Measurements from ENCODE around the gene ISOC1.
A peak's percentile ranks its signal among the peaks of the same experiment; 100 is the strongest.

ISOC1 gene

DNA sequence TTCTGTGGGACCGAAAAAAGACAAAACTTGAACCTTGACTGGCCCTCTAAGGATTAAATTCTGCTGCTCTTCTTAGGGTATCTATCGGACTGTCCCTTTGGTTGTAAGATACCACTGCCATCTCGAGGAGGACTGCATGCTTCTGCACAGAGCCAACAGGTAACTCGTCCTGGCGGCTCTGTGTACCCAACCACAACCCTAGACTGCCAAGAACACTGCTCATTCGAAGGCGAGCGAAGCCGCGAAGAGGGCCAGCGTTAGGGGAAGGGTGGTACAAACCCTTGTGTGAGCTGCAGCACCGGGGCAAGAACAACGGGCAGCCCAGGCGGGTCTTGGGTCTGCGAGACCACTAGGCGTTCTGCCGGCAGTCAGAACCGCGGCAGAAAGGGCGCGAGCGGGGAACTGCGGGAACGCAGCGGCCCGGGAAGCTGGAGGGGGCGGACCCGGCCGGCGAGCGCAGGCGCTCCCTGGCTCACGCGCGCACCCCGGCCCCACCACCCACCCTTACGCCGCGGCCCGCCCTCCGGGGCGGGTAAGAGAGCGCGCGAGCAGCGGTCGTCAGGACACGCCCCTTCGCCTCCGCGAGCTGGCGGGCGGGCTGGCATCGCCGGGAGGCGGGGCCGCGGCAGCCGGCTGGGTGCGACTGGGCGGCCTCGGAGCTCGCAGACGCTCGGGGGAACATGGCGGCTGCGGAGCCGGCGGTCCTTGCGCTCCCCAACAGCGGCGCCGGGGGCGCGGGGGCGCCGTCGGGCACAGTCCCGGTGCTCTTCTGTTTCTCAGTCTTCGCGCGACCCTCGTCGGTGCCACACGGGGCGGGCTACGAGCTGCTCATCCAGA, at the start of gene ISOC1:
TSS of gene ISOC1 (plus strand) at position 663 of the 837 bp plus-strand sequence. CDS start at position 681, 18 bp downstream.
- peak; percentile 63 for DNase-seq

DNA sequence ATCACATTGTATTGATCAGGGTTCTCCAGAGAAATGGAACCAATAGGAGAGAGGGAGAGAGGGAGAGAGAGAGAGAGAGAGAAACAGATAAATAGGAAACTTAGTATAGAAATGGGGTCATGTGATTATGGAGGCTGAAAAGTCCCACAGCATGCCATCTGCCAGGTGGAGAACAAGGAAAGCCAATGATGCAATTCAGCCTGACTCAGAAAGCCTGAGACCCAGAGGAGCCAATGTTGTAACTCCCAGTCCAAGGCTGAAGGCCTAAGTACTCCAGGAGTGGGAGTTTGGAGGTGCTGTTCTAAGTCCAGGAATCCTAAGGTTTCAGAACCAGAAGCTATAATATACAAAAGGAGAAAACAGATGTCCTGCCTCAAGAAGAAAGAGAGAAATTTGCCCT, 48.4 kb upstream of the ISOC1 start:
- no peak for DNase-seq

DNA sequence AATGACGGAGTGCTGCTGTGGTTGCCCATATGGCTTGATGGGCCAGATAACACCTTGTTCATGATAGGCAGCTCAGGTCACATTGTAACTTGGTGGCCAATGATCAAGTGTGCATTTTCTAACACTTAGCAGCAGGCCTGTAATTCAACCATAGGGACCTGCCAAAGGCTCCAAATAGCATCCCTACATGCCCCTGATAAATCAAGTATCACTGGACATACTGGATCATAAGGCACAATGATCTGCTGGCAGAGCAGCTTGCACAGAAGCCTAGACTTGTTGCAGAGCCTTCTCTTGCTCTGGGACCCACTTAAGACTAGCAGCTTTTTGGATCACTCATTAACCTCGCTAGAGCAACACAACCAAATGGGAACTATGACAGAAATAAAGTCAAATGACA, 46.0 kb upstream of the ISOC1 start:
- DNase-seq = no peak

DNA sequence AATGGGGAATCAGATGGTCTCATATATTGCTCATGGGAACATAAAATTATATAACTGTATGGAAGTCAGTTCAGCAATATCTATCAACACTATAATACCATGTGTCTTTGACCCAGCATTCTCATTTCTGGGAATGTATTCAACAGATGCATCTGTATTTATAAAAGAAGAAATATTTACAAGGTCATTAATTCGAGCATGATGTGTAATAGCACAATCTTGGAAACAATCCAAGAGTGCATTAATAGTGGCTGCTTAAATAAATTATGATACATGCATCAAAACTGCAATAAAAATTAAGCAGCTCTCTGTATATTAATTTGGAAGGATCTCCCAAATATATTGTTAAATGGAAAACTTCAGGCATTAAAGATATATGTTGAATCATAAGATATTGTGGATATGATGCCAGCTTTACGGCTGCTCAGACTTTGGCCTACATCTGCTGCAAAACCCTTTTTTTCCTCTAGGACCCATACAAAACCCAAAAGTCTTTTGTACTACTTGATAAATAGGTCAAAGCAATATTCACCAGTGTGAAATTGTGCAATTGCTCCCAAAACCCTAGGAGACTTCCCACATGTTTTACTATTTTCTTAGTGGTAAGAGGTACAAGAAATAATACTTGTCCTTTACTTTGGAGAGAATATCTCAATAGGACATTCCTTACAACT, 45.3 kb upstream of the ISOC1 start:
- no peak for DNase-seq

GRCh38 chr5:129051283-129051682, 43.3 kb upstream of the ISOC1 start:
- DNase-seq = no peak

- DNase-seq = no peak
Measured at GRCh38 chr5:129053438-129053837, 41.1 kb upstream of the ISOC1 start.

GRCh38 chr5:129057329-129057728, 37.2 kb upstream of the ISOC1 start:
- no peak for DNase-seq

DNA sequence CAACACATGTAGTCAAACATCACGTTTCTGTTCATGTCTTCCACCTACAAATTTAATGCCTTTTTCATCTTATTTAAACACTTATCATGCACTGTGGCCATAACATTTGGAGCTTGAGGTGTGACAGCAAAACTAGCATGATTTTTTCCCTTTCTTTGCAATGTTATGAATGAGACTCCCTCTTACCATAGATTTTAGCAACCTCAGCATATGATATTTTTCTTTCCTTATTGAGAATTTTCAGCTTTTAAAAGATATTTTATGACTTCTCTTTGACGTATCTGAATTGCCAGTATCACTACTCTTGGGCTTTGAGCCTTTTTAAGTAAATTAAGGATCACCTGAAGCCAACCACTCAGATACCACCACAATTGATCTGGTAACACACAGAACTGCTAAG, 32.7 kb upstream of the ISOC1 start:
- no peak for DNase-seq

DNA sequence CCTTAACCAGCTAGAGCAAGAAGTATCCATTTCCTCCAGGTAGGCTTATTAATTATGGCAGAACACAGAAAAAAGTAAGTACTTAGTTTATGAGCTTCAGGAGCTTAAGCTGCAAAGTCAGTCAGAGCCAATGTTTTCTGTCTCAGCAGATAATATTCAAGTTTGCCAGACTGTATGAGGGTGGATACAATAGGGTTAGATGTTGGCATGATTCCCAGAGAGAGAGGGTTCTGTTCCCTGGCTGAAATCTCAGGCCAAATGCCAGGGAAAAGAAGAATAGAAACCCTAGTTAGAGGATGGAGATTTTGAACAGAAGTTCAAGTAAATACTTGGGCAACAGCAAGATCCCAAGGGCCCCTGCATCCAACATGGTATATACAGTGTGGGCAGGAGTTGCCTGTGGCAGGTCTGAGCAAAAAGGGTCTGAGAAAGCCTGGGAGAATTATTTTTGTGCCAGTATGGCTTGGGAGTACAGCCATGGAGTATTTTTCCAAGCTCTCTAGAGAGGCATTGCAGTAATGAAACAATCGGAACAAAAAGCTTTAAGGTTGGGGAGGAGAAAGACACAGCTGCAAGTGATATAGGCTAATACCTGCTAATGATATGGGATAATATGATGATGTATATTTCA, 31.0 kb upstream of the ISOC1 start:
- no peak for DNase-seq

GRCh38 chr5:129065721-129066120, 28.8 kb upstream of the ISOC1 start:
- DNase-seq = no peak

DNA sequence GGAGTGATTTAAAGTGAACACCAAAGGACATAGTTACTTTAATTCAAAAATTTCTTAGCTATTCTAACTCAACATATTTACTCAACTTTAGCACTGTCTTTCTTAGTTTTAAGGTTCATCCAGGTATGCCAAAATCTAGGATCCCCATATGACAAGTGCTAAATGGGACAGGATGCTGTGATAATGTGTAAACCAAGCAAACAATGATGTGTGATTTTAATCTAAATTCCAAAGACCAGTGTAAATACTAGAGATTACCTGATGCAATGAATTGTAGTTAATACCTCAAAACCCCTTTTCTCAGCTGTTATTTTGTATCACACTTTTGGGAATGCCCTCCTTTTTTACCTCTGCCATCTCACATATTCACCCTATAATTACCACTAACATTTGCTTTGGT, 26.8 kb upstream of the ISOC1 start:
- DNase-seq = no peak

GRCh38 chr5:129069292-129069691, 25.3 kb upstream of the ISOC1 start:
- no peak for DNase-seq

- no peak for DNase-seq
Measured at GRCh38 chr5:129073111-129073510, 21.4 kb upstream of the ISOC1 start.

DNA sequence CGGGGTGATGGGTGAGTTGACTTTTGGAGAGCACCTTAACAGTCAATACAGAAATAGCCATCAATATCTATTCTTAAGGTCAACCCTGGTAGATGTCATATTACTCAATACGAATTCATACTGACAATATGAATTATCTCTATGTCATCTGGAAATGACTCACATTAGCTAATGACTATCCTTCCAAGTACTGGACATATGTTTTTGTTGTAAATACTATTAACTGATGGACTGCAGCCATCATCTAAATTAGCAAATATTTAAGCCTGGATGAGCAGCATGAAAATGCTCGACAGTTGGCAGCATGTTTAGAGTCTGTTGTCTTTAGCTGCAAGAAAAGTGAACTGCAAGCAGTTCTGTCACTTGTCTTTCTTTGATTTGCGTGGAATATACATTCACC, 19.6 kb upstream of the ISOC1 start:
- no peak for DNase-seq

GRCh38 chr5:129077433-129078075, 17.0 kb upstream of the ISOC1 start:
- DNase-seq = no peak

DNA sequence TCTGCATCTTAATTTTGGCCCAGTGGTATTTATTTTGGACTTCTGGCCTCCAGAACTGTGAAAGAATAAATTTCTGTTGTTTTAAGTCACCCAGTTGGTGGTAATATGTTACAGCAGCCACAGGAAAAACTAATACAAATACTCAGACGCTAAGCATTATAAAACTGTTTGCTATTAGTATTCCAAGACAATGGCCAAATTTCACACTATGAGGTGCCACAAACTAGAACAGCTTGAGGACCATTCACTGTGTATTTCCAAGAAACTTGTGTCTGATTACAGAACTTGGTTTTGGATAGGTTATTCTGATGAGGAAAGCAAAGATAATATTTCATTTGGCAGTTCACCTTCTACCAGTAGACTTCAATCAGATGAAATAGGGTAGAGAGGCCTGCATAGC, 16.3 kb upstream of the ISOC1 start:
- DNase-seq = no peak

DNA sequence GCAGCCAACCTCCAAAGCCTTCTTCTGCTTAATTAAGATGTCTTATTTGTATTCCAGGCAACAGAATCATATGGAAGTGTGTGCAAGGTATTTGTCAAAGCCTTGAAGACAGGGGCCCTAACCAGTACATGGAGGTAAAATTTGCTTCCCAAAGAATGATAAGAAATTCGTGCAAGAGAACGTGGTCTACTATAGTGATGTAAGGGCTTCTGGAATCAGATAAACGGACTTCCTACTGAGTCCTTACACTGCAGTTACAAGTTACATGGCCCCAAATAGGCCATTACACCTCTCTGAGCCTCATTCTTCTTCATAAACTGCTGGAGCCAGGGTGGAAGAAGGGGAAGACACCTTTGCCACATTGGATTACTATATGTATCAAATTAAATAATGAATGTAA, 15.9 kb upstream of the ISOC1 start:
- no peak for DNase-seq

DNA sequence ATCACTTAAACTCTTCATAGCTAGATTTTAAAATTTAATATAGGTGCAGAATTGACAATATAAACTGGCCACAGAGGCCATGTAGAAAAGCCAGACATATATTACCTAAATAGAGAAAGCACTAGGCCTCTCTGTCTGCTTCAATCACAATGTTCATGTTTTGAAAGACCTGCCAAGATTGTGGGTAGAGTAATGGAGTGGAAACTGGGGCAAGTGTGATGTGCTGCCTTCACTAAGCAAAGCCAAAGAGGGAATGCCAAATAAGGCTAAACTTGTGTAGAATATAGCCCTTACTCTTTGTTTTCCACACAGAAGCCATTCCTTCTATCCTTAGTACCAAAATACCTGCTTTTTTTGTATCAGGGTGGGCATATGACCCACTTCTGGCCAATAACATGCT, 15.1 kb upstream of the ISOC1 start:
- no peak for DNase-seq

DNA sequence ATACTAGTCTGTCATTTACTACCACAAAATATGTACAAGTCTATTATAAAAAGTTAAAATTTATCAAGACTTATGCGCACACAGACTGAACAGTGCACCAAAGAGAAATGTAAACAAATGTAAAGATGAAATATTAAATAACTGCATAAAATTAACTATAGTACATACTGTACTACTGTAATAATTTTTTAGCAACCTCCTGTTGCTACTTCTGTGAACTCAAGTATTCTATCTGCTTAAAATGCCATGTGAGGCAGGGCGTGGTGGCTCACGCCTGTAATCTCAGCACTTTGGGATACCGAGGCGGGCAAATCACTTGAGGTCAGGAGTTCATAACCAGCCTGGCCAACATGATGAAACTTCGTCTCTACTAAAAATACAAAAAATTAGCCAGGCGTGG, 13.8 kb upstream of the ISOC1 start:
- no peak for DNase-seq

DNA sequence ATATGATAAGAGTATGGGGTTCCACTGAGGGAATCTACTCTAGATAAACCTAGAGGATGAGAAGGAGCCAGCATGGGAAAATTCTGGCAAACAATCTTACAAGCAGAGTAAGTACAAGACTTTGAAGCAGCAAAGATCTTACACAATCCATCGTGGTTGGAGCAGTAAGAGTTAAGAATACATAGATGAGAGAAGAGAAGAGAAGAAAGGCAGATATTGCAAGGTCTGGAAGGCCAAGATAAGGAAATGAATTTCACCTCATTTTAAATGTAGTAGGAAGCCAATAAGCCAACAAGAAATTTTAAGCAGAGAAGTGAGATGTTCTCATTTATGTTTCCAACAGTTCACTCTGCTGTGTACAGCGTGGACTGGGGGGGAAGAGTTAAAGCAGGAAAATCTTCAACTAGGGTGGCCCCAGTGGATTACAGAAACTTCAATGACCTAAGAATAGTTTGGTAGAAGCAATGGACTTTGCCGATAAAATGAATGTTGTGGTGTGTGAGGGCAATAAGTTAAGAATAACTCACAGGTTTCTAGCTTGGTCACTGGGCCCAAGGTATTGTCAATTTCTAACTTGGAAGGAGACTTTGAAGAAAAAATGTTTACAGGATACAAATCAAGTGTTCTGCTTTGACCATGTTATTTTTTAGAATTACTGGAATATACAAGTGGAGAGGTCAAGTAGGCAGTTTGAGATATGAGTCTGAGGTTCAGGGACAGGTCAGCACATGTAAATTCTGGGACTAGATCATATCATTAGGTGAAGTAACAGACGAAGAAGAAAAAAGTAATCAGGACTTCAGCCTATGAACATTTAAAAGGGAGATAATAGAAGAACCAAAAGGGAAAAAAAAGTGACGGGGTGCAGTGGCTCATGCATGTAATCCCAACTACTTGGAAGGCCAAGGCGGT, 12.1 kb upstream of the ISOC1 start:
- DNase-seq = no peak

GRCh38 chr5:129094924-129095899, 663 bp downstream of the ISOC1 start:
- DNase-seq = peak; percentile 28
